ENCODE results near the gene PDXK.

The PDXK gene

DNA sequence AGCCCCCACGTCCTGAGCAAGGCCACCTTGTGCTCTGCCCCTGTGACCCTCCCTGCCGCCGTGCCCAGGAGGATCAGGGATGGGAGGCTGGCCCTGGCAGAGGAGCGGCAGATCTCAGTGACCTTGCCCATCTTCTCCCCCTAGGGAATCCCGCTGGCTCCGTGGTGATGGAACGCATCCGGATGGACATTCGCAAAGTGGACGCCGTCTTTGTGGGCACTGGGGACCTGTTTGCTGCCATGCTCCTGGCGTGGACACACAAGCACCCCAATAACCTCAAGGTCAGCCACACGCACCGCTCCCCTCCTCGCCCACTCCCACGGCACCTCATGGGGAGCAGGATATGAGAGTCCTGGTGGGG, 34.5 kb downstream of the PDXK start:
- TF ChIP-seq, protein P1, sequence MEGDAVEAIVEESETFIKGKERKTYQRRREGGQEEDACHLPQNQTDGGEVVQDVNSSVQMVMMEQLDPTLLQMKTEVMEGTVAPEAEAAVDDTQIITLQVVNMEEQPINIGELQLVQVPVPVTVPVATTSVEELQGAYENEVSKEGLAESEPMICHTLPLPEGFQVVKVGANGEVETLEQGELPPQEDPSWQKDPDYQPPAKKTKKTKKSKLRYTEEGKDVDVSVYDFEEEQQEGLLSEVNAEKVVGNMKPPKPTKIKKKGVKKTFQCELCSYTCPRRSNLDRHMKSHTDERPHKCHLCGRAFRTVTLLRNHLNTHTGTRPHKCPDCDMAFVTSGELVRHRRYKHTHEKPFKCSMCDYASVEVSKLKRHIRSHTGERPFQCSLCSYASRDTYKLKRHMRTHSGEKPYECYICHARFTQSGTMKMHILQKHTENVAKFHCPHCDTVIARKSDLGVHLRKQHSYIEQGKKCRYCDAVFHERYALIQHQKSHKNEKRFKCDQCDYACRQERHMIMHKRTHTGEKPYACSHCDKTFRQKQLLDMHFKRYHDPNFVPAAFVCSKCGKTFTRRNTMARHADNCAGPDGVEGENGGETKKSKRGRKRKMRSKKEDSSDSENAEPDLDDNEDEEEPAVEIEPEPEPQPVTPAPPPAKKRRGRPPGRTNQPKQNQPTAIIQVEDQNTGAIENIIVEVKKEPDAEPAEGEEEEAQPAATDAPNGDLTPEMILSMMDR (IDR thresholded peaks at IDR 0.05; ENCODE audit: low read length), result no peak
- no peak for TF ChIP-seq EZH2 (IDR thresholded peaks at IDR 0.05; ENCODE audit: borderline replicate concordance, low read length)
- Histone ChIP-seq H4K20me1 (ENCODE audit: insufficient read depth, low read length) (no peaks in the 10 kb centered on the region), H3K27me3 (ENCODE audit: insufficient read depth, low read length) (no peaks in the 10 kb centered on the region), H3K9ac (ENCODE audit: low read length) (no peak overlapping the region), H3K27ac (ENCODE audit: low read depth, low read length, poor library complexity, severe bottlenecking) (no peak overlapping the region), H3K36me3 (ENCODE audit: insufficient read depth, low read length) (peaks cover 60% of the 10 kb centered on the region), H2AFZ (ENCODE audit: low read length) (no peak overlapping the region), H3K9me2 (ENCODE audit: low read depth, low read length) (no peaks in the 10 kb centered on the region), H3K9me3 (ENCODE audit: low read length) (no peaks in the 10 kb centered on the region), H3K4me2 (ENCODE audit: low read length) (no peak overlapping the region), H3K4me1 (ENCODE audit: insufficient read depth, low read length, severe bottlenecking) (no peaks in the 10 kb centered on the region), H3K79me2 (ENCODE audit: insufficient read depth, low read length) (no peaks in the 10 kb centered on the region), H3K4me3 (ENCODE audit: low read depth, low read length, poor library complexity, severe bottlenecking) (no peak overlapping the region), H3F3A (ENCODE audit: insufficient read depth, low read length) (no peaks in the 10 kb centered on the region)

GRCh38 chr21:43754948-43755781, 36.2 kb downstream of the PDXK start:
- no peaks in the 10 kb centered on the region for H4K20me1 ChIP-seq (ENCODE audit: insufficient read depth, low read length)
- no peak for TF ChIP-seq EZH2 (IDR thresholded peaks at IDR 0.05; ENCODE audit: borderline replicate concordance, low read length)
- TF ChIP-seq, protein P1 (IDR thresholded peaks at IDR 0.05; ENCODE audit: low read length), result no peak
- H2AFZ ChIP-seq (ENCODE audit: low read length), result no peak overlapping the region
- H3K9me2 ChIP-seq (ENCODE audit: low read depth, low read length), result no peaks in the 10 kb centered on the region
- no peak overlapping the region for H3K4me2 ChIP-seq (ENCODE audit: low read length)
- no peak overlapping the region for H3K27ac ChIP-seq (ENCODE audit: low read depth, low read length, poor library complexity, severe bottlenecking)
- H3K36me3 ChIP-seq (ENCODE audit: insufficient read depth, low read length), result peaks cover 52% of the 10 kb centered on the region
- H3K79me2 ChIP-seq (ENCODE audit: insufficient read depth, low read length), result no peaks in the 10 kb centered on the region
- H3K4me1 ChIP-seq (ENCODE audit: insufficient read depth, low read length, severe bottlenecking), result no peaks in the 10 kb centered on the region
- H3K4me3 ChIP-seq (ENCODE audit: low read depth, low read length, poor library complexity, severe bottlenecking), result no peak overlapping the region
- no peaks in the 10 kb centered on the region for H3K9me3 ChIP-seq (ENCODE audit: low read length)
- H3K9ac ChIP-seq (ENCODE audit: low read length), result no peak overlapping the region
- no peaks in the 10 kb centered on the region for H3K27me3 ChIP-seq (ENCODE audit: insufficient read depth, low read length)
- no peaks in the 10 kb centered on the region for H3F3A ChIP-seq (ENCODE audit: insufficient read depth, low read length)

DNA sequence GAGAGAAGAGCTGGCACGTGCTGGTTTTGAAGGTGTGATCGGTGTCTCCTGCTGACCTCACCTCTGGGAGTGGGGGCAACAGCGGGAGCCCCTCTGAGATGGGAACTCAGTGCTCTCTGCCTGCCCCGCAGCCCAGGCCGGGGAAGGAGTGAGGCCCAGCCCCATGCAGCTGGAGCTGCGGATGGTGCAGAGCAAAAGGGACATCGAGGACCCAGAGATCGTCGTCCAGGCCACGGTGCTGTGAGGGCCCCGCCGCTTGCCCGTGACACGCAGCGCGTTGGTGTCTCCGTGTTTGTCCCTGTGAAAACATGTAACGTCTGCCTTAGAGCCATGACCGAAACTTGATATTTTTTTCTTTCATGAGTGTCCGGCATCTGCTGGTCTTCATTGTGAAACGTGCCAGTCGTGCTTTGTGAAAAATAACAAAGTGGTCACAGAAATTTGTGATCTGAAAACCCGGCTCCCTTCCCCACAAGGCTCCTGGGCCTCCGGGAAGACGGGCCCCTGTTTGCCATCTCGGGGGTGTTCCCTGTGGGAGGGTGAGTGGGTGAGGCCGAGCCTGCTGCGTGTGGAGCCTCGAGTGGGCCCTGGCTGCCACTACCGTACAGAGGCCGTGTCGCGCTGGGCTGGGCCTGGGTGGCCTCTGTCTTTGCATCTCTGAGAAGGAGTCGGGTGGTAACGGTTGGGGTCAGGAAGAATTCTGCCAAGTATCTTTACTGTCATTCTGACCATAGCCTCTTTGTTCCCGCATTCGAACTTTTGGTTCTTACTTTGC, 37.1 kb downstream of the PDXK start:
- no peaks in the 10 kb centered on the region for H3K9me2 ChIP-seq (ENCODE audit: low read depth, low read length)
- H4K20me1 ChIP-seq (ENCODE audit: insufficient read depth, low read length), result no peaks in the 10 kb centered on the region
- H2AFZ ChIP-seq (ENCODE audit: low read length), result no peak overlapping the region
- no peaks in the 10 kb centered on the region for H3K27me3 ChIP-seq (ENCODE audit: insufficient read depth, low read length)
- no peak for TF ChIP-seq EZH2 (IDR thresholded peaks at IDR 0.05; ENCODE audit: borderline replicate concordance, low read length)
- TF ChIP-seq, protein P1 (IDR thresholded peaks at IDR 0.05; ENCODE audit: low read length), result no peak
- no peak overlapping the region for H3K4me3 ChIP-seq (ENCODE audit: low read depth, low read length, poor library complexity, severe bottlenecking)
- no peaks in the 10 kb centered on the region for H3K4me1 ChIP-seq (ENCODE audit: insufficient read depth, low read length, severe bottlenecking)
- H3K9me3 ChIP-seq (ENCODE audit: low read length), result no peaks in the 10 kb centered on the region
- no peaks in the 10 kb centered on the region for H3K79me2 ChIP-seq (ENCODE audit: insufficient read depth, low read length)
- no peak overlapping the region for H3K4me2 ChIP-seq (ENCODE audit: low read length)
- no peak overlapping the region for H3K27ac ChIP-seq (ENCODE audit: low read depth, low read length, poor library complexity, severe bottlenecking)
- no peak overlapping the region for H3K9ac ChIP-seq (ENCODE audit: low read length)
- peaks cover 44% of the 10 kb centered on the region for H3K36me3 ChIP-seq (ENCODE audit: insufficient read depth, low read length)
- H3F3A ChIP-seq (ENCODE audit: insufficient read depth, low read length), result no peaks in the 10 kb centered on the region
